BE2C (cell line): ENCODE data around the gene MACROD1.

Source experiments
- DNase-seq: peaks from one replicate; pipeline ENCODE4 v3.0.0-alpha.2; 2020
- H3K27me3 ChIP-seq: fragments of 250-450 bp; sonication (Bioruptor Pico); 2 replicates; pipeline ENCODE4 v1.5.1; 2020; ENCODE audit warnings: mild to moderate bottlenecking
- H3K36me3 ChIP-seq: fragments of 250-450 bp; sonication (Bioruptor Pico); 2 replicates; pipeline ENCODE4 v1.5.1; 2020; ENCODE audit warnings: mild to moderate bottlenecking
- H3K4me1 ChIP-seq: fragments of 250-450 bp; sonication (Bioruptor Pico); 2 replicates; pipeline ENCODE4 v1.5.1; 2020
- H3K4me3 ChIP-seq: 2 replicates; pipeline ENCODE4 v1.5.1; 2011; ENCODE audit warnings: low read depth, low read length
- H3K9me3 ChIP-seq: fragments of 250-450 bp; sonication (Bioruptor Pico); 2 replicates; pipeline ENCODE4 v1.5.1; 2020
- TF ChIP-seq, protein P1 (sequence below): IDR thresholded peaks from 2 replicates; pipeline ENCODE4 v1.5.1; 2012; ENCODE audit warnings: mild to moderate bottlenecking, low read depth, low read length

The MACROD1 gene

DNA sequence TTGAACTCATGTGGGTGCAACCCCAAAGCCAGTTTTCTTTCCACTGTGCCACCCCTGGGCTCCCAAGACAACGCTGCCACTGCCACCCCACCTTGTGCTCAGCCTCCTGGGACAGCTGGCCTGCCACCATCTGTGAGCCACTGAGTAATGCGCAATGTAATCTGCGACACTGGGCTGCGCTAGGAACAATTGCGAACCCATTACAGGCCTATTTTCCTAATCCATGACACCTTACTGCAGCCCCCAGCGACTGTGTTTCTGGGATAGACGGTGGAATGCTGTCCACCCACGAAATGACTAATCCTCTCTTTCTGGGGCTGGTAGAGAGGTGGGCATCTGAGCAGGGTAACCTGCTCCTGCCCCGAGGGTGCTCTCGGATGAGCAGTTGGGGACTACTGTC, 108.0 kb downstream of the MACROD1 start:
- no peaks in the 10 kb centered on the region for H3K27me3 ChIP-seq
- no peak for DNase-seq
- no peak overlapping the region for H3K4me3 ChIP-seq
- peaks cover 42% of the 10 kb centered on the region for H3K4me1 ChIP-seq
- TF ChIP-seq, protein P1, sequence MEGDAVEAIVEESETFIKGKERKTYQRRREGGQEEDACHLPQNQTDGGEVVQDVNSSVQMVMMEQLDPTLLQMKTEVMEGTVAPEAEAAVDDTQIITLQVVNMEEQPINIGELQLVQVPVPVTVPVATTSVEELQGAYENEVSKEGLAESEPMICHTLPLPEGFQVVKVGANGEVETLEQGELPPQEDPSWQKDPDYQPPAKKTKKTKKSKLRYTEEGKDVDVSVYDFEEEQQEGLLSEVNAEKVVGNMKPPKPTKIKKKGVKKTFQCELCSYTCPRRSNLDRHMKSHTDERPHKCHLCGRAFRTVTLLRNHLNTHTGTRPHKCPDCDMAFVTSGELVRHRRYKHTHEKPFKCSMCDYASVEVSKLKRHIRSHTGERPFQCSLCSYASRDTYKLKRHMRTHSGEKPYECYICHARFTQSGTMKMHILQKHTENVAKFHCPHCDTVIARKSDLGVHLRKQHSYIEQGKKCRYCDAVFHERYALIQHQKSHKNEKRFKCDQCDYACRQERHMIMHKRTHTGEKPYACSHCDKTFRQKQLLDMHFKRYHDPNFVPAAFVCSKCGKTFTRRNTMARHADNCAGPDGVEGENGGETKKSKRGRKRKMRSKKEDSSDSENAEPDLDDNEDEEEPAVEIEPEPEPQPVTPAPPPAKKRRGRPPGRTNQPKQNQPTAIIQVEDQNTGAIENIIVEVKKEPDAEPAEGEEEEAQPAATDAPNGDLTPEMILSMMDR: no peak
- no peaks in the 10 kb centered on the region for H3K9me3 ChIP-seq
- H3K36me3 ChIP-seq: no peaks in the 10 kb centered on the region; the same call in 1 of the 2 replicates

- peaks cover 42% of the 10 kb centered on the region for H3K4me1 ChIP-seq
- no peak overlapping the region for H3K4me3 ChIP-seq
- TF ChIP-seq, protein P1: no peak
- H3K9me3 ChIP-seq: no peaks in the 10 kb centered on the region
- H3K27me3 ChIP-seq: no peaks in the 10 kb centered on the region
- no peak for DNase-seq
- no peaks in the 10 kb centered on the region; the same call in 1 of the 2 replicates for H3K36me3 ChIP-seq
Observed at GRCh38 chr11:64056861-64057260, 109.1 kb downstream of the MACROD1 start.

DNA sequence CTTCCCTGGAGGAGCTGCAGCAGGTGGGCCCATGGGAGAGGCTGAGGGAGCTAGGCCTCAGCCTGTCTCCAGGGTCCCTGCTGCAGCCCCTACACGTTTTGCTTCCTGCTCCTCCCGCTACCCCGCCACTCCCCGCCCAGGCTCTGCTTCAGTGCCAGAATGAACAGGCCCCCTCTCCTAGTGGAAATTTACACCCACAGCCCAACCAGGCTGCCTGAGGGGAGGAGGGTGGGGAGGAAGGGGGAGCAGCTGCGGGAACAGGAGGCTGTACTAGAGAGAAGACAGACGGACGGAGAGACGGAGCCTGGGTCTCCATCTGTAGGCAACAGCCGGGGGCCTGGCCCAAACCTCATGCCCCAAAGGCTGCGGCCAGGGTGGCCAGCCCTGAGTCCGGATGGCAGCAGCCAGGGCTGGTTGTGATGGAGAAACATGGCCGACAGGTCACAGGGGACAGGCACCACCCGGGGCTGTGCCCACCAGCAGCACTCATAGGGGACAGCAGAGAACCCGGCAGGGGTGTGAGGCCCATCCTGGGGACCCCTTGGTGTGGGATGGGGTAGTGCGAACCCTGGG, 109.6 kb downstream of the MACROD1 start:
- TF ChIP-seq, protein P1: no peak
- Histone ChIP-seq H3K27me3 (no peaks in the 10 kb centered on the region), H3K4me3 (no peak overlapping the region), H3K9me3 (no peaks in the 10 kb centered on the region), H3K36me3 (no peaks in the 10 kb centered on the region; the same call in 1 of the 2 replicates), H3K4me1 (peaks cover 42% of the 10 kb centered on the region)
- DNase-seq: peak; percentile 66

GRCh38 chr11:64055077-64055476, 110.8 kb downstream of the MACROD1 start:
- no peak for DNase-seq
- Histone ChIP-seq H3K4me3 (no peak overlapping the region), H3K9me3 (no peaks in the 10 kb centered on the region), H3K27me3 (no peaks in the 10 kb centered on the region), H3K4me1 (peaks cover 40% of the 10 kb centered on the region), H3K36me3 (no peaks in the 10 kb centered on the region; the same call in 1 of the 2 replicates)
- TF ChIP-seq, protein P1: no peak

- Histone ChIP-seq H3K36me3 (no peaks in the 10 kb centered on the region; the same call in 1 of the 2 replicates), H3K4me3 (no peak overlapping the region), H3K27me3 (no peaks in the 10 kb centered on the region), H3K9me3 (no peaks in the 10 kb centered on the region), H3K4me1 (peaks cover 32% of the 10 kb centered on the region)
- no peak for DNase-seq
- TF ChIP-seq, protein P1: no peak
Observed at GRCh38 chr11:64053699-64054098, 112.2 kb downstream of the MACROD1 start.

DNA sequence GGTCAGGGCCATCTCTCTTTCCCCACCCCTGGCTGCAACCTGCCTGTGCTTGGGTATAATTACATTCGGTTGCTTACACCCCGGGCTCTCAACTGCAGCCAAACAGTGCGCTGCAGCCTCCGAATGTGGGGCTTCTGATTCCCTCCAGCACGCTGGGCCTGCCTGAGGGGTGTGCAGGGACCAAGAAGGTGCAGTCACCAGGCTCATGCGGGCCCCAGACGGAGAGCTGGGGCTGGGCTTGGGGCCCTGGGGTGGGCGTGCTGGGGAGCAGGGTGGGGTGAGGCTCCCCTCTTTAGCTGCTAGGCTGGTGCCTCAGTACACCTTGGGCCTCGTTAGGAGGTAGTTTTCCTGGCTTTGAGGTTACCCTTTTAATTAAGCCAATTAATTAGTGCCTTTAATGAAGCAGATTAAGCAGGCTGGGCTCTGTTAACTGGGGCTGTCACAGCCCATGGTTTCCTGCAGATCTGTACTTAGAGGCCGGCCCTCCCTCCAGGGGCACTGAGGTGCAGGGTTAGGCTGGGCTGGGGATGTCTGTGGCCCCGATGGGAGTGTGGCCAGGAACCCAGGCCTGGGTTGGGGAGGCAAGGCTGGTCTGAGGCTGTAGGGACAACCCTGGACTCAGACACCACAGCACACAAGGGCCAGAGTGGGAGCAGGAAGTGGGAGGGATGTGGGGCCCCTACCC, 112.8 kb downstream of the MACROD1 start:
- no peaks in the 10 kb centered on the region for H3K9me3 ChIP-seq
- peaks cover 30% of the 10 kb centered on the region for H3K4me1 ChIP-seq
- DNase-seq: no peak
- no peak overlapping the region for H3K4me3 ChIP-seq
- no peaks in the 10 kb centered on the region; the same call in 1 of the 2 replicates for H3K36me3 ChIP-seq
- TF ChIP-seq, protein P1: no peak
- no peaks in the 10 kb centered on the region for H3K27me3 ChIP-seq
